ENCODE measurements around the gene PPP2R2D. TPM values are rescaled to one million over a fixed set of nuclear protein-coding genes. Genes with fewer than 3 reads are reported as not detected.

The PPP2R2D gene
- polyA plus RNA-seq, 1 donor (not counting 4 experiments of a cell fraction or from before 2014, with no cell fraction given) = 49.1 TPM

DNA sequence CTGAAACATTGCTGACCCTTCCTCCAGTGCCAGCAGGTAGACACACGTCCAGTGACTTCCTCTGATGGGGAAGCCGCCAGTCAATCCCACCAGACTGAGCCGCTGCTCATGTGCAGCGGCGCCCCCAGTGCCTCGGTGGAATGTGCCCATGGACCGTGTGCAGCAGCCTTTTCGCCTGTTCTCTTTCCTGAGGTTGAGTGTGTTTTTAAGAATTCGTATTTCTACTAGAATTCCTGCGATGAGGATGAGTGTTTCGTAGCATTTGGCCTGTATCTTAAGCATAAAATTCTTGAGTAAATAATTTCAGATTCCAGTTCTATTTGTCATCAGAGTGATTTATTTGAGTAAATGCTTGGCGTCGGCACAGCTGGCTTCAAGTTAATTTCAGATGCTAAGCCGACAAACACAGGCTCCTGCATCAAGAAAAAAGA, 45.5 kb downstream of the PPP2R2D start:
- Histone ChIP-seq H3K79me2 (ENCODE audit: control insufficient read depth, insufficient read depth, low read length) (peaks cover 23% of the 10 kb centered on the region), H3K27ac (ENCODE audit: control insufficient read depth, insufficient read depth, low read length) (peak overlapping the region; percentile 19), H4K20me1 (ENCODE audit: control insufficient read depth, extremely low read depth, insufficient read depth, low read length) (no peaks in the 10 kb centered on the region), H3K9me3 (ENCODE audit: control insufficient read depth, low read depth, low read length) (no peaks in the 10 kb centered on the region), H3K9me1 (ENCODE audit: control insufficient read depth, extremely low read depth, insufficient read depth, low read length) (peaks cover 6% of the 10 kb centered on the region), H3K36me3 (ENCODE audit: control insufficient read depth in 2 of 2, extremely low read depth in 1 of 2, insufficient read depth in 2 of 2, low read length in 2 of 2) (peaks cover 24 to 46% of the 10 kb centered on the region in 2 experiments), H3K4me1 (ENCODE audit: control insufficient read depth, extremely low read depth, insufficient read depth, low read length) (peaks cover 39% of the 10 kb centered on the region), H2AFZ (ENCODE audit: control insufficient read depth, low read length) (no peak overlapping the region), H3K4me2 (ENCODE audit: control insufficient read depth, extremely low read depth, insufficient read depth, low read depth, low read length) (peak overlapping the region; percentile 17), H3K9ac (ENCODE audit: control insufficient read depth, extremely low read depth, insufficient read depth, low read length) (no peak overlapping the region), H3K27me3 (ENCODE audit: control insufficient read depth, extremely low read depth, insufficient read depth, low read length) (no peaks in the 10 kb centered on the region), H3K4me3 (ENCODE audit: control insufficient read depth in 2 of 3, extremely low read depth in 1 of 3, insufficient read depth in 2 of 3, low read depth in 1 of 3, low read length in 3 of 3) (peak overlapping the region in 1 of 3 experiments; percentile 7)
- TF ChIP-seq EZH2 (IDR thresholded peaks at IDR 0.05; ENCODE audit: low read length) = no peak
- TF ChIP-seq, protein P1, sequence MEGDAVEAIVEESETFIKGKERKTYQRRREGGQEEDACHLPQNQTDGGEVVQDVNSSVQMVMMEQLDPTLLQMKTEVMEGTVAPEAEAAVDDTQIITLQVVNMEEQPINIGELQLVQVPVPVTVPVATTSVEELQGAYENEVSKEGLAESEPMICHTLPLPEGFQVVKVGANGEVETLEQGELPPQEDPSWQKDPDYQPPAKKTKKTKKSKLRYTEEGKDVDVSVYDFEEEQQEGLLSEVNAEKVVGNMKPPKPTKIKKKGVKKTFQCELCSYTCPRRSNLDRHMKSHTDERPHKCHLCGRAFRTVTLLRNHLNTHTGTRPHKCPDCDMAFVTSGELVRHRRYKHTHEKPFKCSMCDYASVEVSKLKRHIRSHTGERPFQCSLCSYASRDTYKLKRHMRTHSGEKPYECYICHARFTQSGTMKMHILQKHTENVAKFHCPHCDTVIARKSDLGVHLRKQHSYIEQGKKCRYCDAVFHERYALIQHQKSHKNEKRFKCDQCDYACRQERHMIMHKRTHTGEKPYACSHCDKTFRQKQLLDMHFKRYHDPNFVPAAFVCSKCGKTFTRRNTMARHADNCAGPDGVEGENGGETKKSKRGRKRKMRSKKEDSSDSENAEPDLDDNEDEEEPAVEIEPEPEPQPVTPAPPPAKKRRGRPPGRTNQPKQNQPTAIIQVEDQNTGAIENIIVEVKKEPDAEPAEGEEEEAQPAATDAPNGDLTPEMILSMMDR (optimal IDR thresholded peaks at IDR 0.05 in 1 of 3, IDR thresholded peaks at IDR 0.05 in 1 of 3, conservative IDR thresholded peaks at IDR 0.05 in 1 of 3; ENCODE audit: extremely low read depth in 1 of 3, insufficient read depth in 2 of 3, low read length in 3 of 3) = peak in 1 of 3 experiments; percentile 9
- dilution Hi-C loops (cut with MboI; ENCODE audit: extremely low pct_ligation_motif_present, low sequenced_read_pairs) = no loop called here
- peak; percentile 34 for FAIRE-seq
- no peak for DNase-seq (ENCODE audit: low read depth, low spot score)

DNA sequence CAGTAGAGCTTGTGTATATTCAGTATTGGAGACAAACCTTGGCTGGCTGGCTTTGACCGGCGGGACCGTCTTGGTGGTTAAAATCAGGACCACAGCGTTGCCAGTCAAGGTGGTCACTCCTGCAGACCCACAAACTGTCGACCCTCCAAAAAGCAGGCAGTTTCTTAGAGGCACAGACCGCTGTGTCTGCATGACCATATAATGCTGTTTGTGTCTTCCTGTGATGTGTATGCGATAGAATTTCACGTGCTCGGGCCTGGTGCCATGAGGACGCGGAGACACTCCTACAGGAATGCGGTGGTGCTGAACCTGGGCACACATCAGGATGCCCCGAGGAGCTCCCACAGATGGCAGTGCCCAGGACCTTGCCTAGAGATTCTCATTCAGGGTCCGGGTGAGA, 46.1 kb downstream of the PPP2R2D start:
- no peaks in the 10 kb centered on the region for H4K20me1 ChIP-seq (ENCODE audit: control insufficient read depth, extremely low read depth, insufficient read depth, low read length)
- H3K27ac ChIP-seq (ENCODE audit: control insufficient read depth, insufficient read depth, low read length) = peak overlapping the region; percentile 19
- H2AFZ ChIP-seq (ENCODE audit: control insufficient read depth, low read length) = no peak overlapping the region
- peaks cover 6% of the 10 kb centered on the region for H3K9me1 ChIP-seq (ENCODE audit: control insufficient read depth, extremely low read depth, insufficient read depth, low read length)
- no peak for TF ChIP-seq EZH2 (IDR thresholded peaks at IDR 0.05; ENCODE audit: low read length)
- TF ChIP-seq, protein P1 (optimal IDR thresholded peaks at IDR 0.05 in 1 of 3, IDR thresholded peaks at IDR 0.05 in 1 of 3, conservative IDR thresholded peaks at IDR 0.05 in 1 of 3; ENCODE audit: extremely low read depth in 1 of 3, insufficient read depth in 2 of 3, low read length in 3 of 3) = no peak
- peaks cover 21% of the 10 kb centered on the region for H3K79me2 ChIP-seq (ENCODE audit: control insufficient read depth, insufficient read depth, low read length)
- no peaks in the 10 kb centered on the region for H3K27me3 ChIP-seq (ENCODE audit: control insufficient read depth, extremely low read depth, insufficient read depth, low read length)
- H3K4me2 ChIP-seq (ENCODE audit: control insufficient read depth, extremely low read depth, insufficient read depth, low read depth, low read length) = peak overlapping the region; percentile 13
- peaks cover 20 to 46% of the 10 kb centered on the region in 2 experiments for H3K36me3 ChIP-seq (ENCODE audit: control insufficient read depth in 2 of 2, extremely low read depth in 1 of 2, insufficient read depth in 2 of 2, low read length in 2 of 2)
- DNase-seq (ENCODE audit: low read depth, low spot score) (no peak), FAIRE-seq (no peak)
- no peak overlapping the region for H3K9ac ChIP-seq (ENCODE audit: control insufficient read depth, extremely low read depth, insufficient read depth, low read length)
- dilution Hi-C loops (cut with MboI; ENCODE audit: extremely low pct_ligation_motif_present, low sequenced_read_pairs) = no loop called here
- H3K9me3 ChIP-seq (ENCODE audit: control insufficient read depth, low read depth, low read length) = no peaks in the 10 kb centered on the region
- peaks cover 39% of the 10 kb centered on the region for H3K4me1 ChIP-seq (ENCODE audit: control insufficient read depth, extremely low read depth, insufficient read depth, low read length)
- no peak overlapping the region for H3K4me3 ChIP-seq (ENCODE audit: control insufficient read depth in 2 of 3, extremely low read depth in 1 of 3, insufficient read depth in 2 of 3, low read depth in 1 of 3, low read length in 3 of 3)

Data from keratinocyte (primary cell).